Central memory CD4-positive, alpha-beta T cell (primary cell): ENCODE measurements around the gene NPFFR1.
"Not testable (repeated sequence)": the region's sequence is repeated elsewhere in the genome, so short reads cannot be mapped to it uniquely, and the experiment has no call there.

Experiments
- DNase-seq: peaks from one replicate; pipeline ENCODE4 v3.0.0; 2022

Gene NPFFR1

GRCh38 chr10:70254778-70255328, 29.0 kb downstream of the NPFFR1 start:
- DNase-seq, result no peak

GRCh38 chr10:70253878-70254765, 29.7 kb downstream of the NPFFR1 start:
- no peak for DNase-seq

- DNase-seq, result no peak
Measured at GRCh38 chr10:70250961-70251680, 32.7 kb downstream of the NPFFR1 start.

- DNase-seq, result no peak
Measured at GRCh38 chr10:70247360-70247759, 36.4 kb downstream of the NPFFR1 start.

GRCh38 chr10:70241081-70241480, 42.7 kb downstream of the NPFFR1 start:
- no peak for DNase-seq

GRCh38 chr10:70239986-70240385, 43.8 kb downstream of the NPFFR1 start:
- not testable (repeated sequence) for DNase-seq

- DNase-seq, result not testable (repeated sequence)
Measured at GRCh38 chr10:70239077-70239976, 44.5 kb downstream of the NPFFR1 start.

GRCh38 chr10:70237958-70238536, 45.8 kb downstream of the NPFFR1 start:
- not testable (repeated sequence) for DNase-seq

- no peak for DNase-seq
Measured at GRCh38 chr10:70234668-70235447, 48.9 kb downstream of the NPFFR1 start.

- DNase-seq, result no peak
Measured at GRCh38 chr10:70233939-70234300, 49.9 kb downstream of the NPFFR1 start.

GRCh38 chr10:70233109-70233938, 50.5 kb downstream of the NPFFR1 start, which contains the start of gene PPA1:
TSS of gene PPA1 (minus strand) at chr10:70233429. CDS start at chr10:70233327, 102 bp downstream.
- peak; percentile 99 for DNase-seq

- DNase-seq, result no peak
Measured at GRCh38 chr10:70232859-70233108, 51.0 kb downstream of the NPFFR1 start.

GRCh38 chr10:70232155-70232858, 51.5 kb downstream of the NPFFR1 start:
- DNase-seq, result peak; percentile 49

- no peak for DNase-seq
Measured at GRCh38 chr10:70228491-70228890, 55.3 kb downstream of the NPFFR1 start.

GRCh38 chr10:70227548-70228320, 56.1 kb downstream of the NPFFR1 start:
- DNase-seq, result no peak

- no peak for DNase-seq
Measured at GRCh38 chr10:70223728-70224127, 60.1 kb downstream of the NPFFR1 start.

- not testable (repeated sequence) for DNase-seq
Measured at GRCh38 chr10:70222811-70223447, 60.9 kb downstream of the NPFFR1 start.

GRCh38 chr10:70222340-70222794, 61.4 kb downstream of the NPFFR1 start:
- no peak for DNase-seq

- no peak for DNase-seq
Measured at GRCh38 chr10:70221030-70221429, 62.8 kb downstream of the NPFFR1 start.
